Measurements from ENCODE around the gene IGF2BP3. TPM values are rescaled to one million over a fixed set of nuclear protein-coding genes. Genes with fewer than 3 reads are reported as not detected.
A peak's percentile ranks its signal among the peaks of the same experiment; 100 is the strongest.
"Not testable (repeated sequence)": the region's sequence is repeated elsewhere in the genome, so short reads cannot be mapped to it uniquely, and the experiment has no call there.

IGF2BP3 gene
- total RNA-seq, 1 donor from 2014 or later: 107 TPM

GRCh38 chr7:23418046-23418445 lies 52.2 kb downstream of the IGF2BP3 start:
- DNase-seq (ENCODE audit: extremely low spot score, unreplicated experiment): no peak

GRCh38 chr7:23415198-23415597 lies 55.1 kb downstream of the IGF2BP3 start:
- no peaks in the 10 kb centered on the region for H3K9me3 Mint-ChIP-seq
- H3K4me1 Mint-ChIP-seq (ENCODE audit: unreplicated experiment): peaks cover 21% of the 10 kb centered on the region
- H3K36me3 Mint-ChIP-seq: peaks cover 41% of the 10 kb centered on the region
- no peak overlapping the region for H3K27ac Mint-ChIP-seq
- H3K4me3 Mint-ChIP-seq: no peak overlapping the region
- DNase-seq (ENCODE audit: extremely low spot score, unreplicated experiment): no peak
- no peak for TF ChIP-seq CTCF (conservative IDR thresholded peaks at IDR 0.05)
- H3K27me3 Mint-ChIP-seq: no peaks in the 10 kb centered on the region

More at GRCh38 chr7:23418046-23418445, 52.2 kb downstream of the IGF2BP3 start:
- peaks cover 32% of the 10 kb centered on the region for H3K36me3 Mint-ChIP-seq
- no peak overlapping the region for H3K4me3 Mint-ChIP-seq
- no peaks in the 10 kb centered on the region for H3K27me3 Mint-ChIP-seq
- H3K4me1 Mint-ChIP-seq (ENCODE audit: unreplicated experiment): peaks cover 24% of the 10 kb centered on the region
- peak overlapping the region; percentile 65 for H3K27ac Mint-ChIP-seq
- no peak for TF ChIP-seq CTCF (conservative IDR thresholded peaks at IDR 0.05)
- no peaks in the 10 kb centered on the region for H3K9me3 Mint-ChIP-seq

GRCh38 chr7:23410446-23411183 lies 59.7 kb downstream of the IGF2BP3 start:
- TF ChIP-seq CTCF (conservative IDR thresholded peaks at IDR 0.05): no peak
- Mint-ChIP-seq H3K36me3 (peaks cover 74% of the 10 kb centered on the region), H3K4me1 (ENCODE audit: unreplicated experiment) (peaks cover 5% of the 10 kb centered on the region), H3K4me3 (no peak overlapping the region), H3K27ac (peak overlapping the region; percentile 59), H3K9me3 (no peaks in the 10 kb centered on the region), H3K27me3 (no peaks in the 10 kb centered on the region)
- DNase-seq (ENCODE audit: extremely low spot score, unreplicated experiment): no peak

GRCh38 chr7:23406564-23406963 lies 63.7 kb downstream of the IGF2BP3 start:
- not testable (repeated sequence) for H3K9me3 Mint-ChIP-seq; H3K4me3 Mint-ChIP-seq; H3K27me3 Mint-ChIP-seq; H3K27ac Mint-ChIP-seq; H3K4me1 Mint-ChIP-seq (ENCODE audit: unreplicated experiment); DNase-seq (ENCODE audit: extremely low spot score, unreplicated experiment)
- H3K36me3 Mint-ChIP-seq: peaks cover 63% of the 10 kb centered on the region

DNA sequence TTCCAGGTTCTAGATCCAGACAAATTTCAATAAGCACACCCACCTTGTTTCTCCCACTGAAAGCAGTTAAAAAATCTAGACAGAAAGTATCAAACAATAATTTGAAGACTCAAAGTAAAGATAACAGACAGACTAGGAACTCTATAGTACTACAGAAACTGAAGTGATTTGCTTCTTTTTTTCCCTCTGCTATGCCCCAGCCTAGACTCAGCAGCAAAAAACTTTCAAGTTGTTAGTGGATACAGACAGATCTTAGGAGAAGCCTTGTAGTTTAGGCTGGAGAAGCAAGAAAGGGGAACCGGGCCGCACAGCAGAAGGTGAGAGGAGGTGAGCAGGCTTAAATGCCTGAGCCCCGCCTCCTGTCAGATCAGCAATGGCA lies 65.1 kb downstream of the IGF2BP3 start:
- peaks cover 60% of the 10 kb centered on the region for H3K36me3 Mint-ChIP-seq
- DNase-seq (ENCODE audit: extremely low spot score, unreplicated experiment): no peak
- TF ChIP-seq CTCF (conservative IDR thresholded peaks at IDR 0.05): no peak
- H3K27ac Mint-ChIP-seq: peak overlapping the region; percentile 4
- H3K9me3 Mint-ChIP-seq: no peaks in the 10 kb centered on the region
- no peaks in the 10 kb centered on the region for H3K4me1 Mint-ChIP-seq (ENCODE audit: unreplicated experiment)
- no peak overlapping the region for H3K4me3 Mint-ChIP-seq
- no peaks in the 10 kb centered on the region for H3K27me3 Mint-ChIP-seq

- Mint-ChIP-seq H3K27ac (peak overlapping the region; percentile 4), H3K9me3 (no peaks in the 10 kb centered on the region)
- DNase-seq (ENCODE audit: extremely low spot score, unreplicated experiment): no peak
Measured at GRCh38 chr7:23404546-23405239, 65.6 kb downstream of the IGF2BP3 start.

More at GRCh38 chr7:23404546-23405239, 65.6 kb downstream of the IGF2BP3 start:
- no peak for TF ChIP-seq CTCF (conservative IDR thresholded peaks at IDR 0.05)
- Mint-ChIP-seq H3K36me3 (peaks cover 61% of the 10 kb centered on the region), H3K27me3 (no peaks in the 10 kb centered on the region), H3K4me3 (no peak overlapping the region), H3K4me1 (ENCODE audit: unreplicated experiment) (no peaks in the 10 kb centered on the region)
